Peyer's patch (tissue), 4 donors: ENCODE results near the gene TTC27.

ENCODE experiments used
- POLR2A ChIP-seq, 2 donors: fragments of 450-650 bp; IDR thresholded peaks; one replicate each; pipeline ENCODE4 v1.5.1; 2017; ENCODE audit warnings: antibody characterized with exemption in 2 of 2, mild to moderate bottlenecking in 2 of 2, moderate library complexity in 2 of 2
- TF ChIP-seq, protein P1 (sequence below), 6 experiments: fragments of 450-650 bp in 4 of 6; fragments of 200-600 bp in 2 of 6; sonication (generic) in 1 of 6; IDR thresholded peaks; one replicate each; pipeline ENCODE4 v1.5.1; 2017 to 2019; ENCODE audit warnings: antibody characterized with exemption in 6 of 6, mild to moderate bottlenecking in 3 of 6, moderate library complexity in 1 of 6

DNA sequence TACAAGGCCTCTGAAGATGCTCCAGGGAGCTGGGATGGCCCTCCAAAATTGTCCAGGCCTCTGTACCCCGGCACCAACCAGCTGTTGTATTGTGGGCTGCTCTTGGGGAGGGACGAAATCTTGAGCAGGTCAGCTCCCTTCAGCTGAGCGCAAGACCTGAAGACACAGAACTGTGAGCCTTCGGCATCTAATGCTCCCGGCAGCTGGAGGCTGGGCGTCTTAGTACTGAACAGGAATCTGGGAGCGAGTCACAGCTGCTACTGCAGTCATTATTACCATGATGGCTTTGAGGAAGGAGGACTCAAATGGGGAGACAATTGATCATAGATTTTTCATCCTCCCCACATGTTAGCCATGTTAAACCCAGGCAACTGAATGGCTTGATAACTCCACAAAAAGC, 236.0 kb downstream of the TTC27 start:
- TF ChIP-seq, protein P1, sequence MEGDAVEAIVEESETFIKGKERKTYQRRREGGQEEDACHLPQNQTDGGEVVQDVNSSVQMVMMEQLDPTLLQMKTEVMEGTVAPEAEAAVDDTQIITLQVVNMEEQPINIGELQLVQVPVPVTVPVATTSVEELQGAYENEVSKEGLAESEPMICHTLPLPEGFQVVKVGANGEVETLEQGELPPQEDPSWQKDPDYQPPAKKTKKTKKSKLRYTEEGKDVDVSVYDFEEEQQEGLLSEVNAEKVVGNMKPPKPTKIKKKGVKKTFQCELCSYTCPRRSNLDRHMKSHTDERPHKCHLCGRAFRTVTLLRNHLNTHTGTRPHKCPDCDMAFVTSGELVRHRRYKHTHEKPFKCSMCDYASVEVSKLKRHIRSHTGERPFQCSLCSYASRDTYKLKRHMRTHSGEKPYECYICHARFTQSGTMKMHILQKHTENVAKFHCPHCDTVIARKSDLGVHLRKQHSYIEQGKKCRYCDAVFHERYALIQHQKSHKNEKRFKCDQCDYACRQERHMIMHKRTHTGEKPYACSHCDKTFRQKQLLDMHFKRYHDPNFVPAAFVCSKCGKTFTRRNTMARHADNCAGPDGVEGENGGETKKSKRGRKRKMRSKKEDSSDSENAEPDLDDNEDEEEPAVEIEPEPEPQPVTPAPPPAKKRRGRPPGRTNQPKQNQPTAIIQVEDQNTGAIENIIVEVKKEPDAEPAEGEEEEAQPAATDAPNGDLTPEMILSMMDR (IDR thresholded peaks at IDR 0.05): no peak
- TF ChIP-seq POLR2A (IDR thresholded peaks at IDR 0.05): no peak
